Liver (tissue), 9 donors: ENCODE results near the gene NLRP10. TPM values are rescaled to one million over a fixed set of nuclear protein-coding genes. Genes with fewer than 3 reads are reported as not detected.

Experiments
- DNase-seq: peaks from one replicate; pipeline ENCODE4 v3.0.0-alpha.2; 2017; ENCODE audit warnings: low spot score
- H3K27ac ChIP-seq, 2 donors: one replicate each; pipeline ENCODE4 v1.7.0; 2013; ENCODE audit warnings: inconsistent platforms in 2 of 2, low read length in 2 of 2, control low read depth in 1 of 2, low read depth in 1 of 2, mild to moderate bottlenecking in 1 of 2
- H3K27me3 ChIP-seq, 4 donors: one replicate each; pipeline versions ENCODE4 v1.6.1 to v1.7.0; 2013; ENCODE audit warnings: low read length in 3 of 4, inconsistent platforms in 1 of 4, mild to moderate bottlenecking in 1 of 4, moderate library complexity in 1 of 4; ENCODE audit not compliant: control insufficient read depth in 4 of 4, insufficient read depth in 4 of 4
- H3K36me3 ChIP-seq, 4 donors: one replicate each; pipeline versions ENCODE4 v1.6.1 to v1.7.0; 2013; ENCODE audit warnings: low read length in 3 of 4, mild to moderate bottlenecking in 3 of 4, low read depth in 1 of 4, moderate library complexity in 1 of 4; ENCODE audit not compliant: control insufficient read depth in 4 of 4, insufficient read depth in 3 of 4
- H3K4me1 ChIP-seq, 4 donors: one replicate each; pipeline versions ENCODE4 v1.6.1 to v1.7.0; 2013; ENCODE audit warnings: low read length in 3 of 4, mild to moderate bottlenecking in 3 of 4, moderate library complexity in 1 of 4; ENCODE audit not compliant: control insufficient read depth in 4 of 4, insufficient read depth in 4 of 4
- H3K4me3 ChIP-seq, 3 donors: one replicate each; pipeline versions ENCODE4 v1.6.1 to v1.7.0; 2013; ENCODE audit warnings: low read length in 3 of 3, control low read depth in 1 of 3, low read depth in 1 of 3, mild to moderate bottlenecking in 1 of 3
- H3K9ac ChIP-seq, 2 donors: one replicate each; pipeline ENCODE4 v1.7.0; 2013; ENCODE audit warnings: low read length in 2 of 2, mild to moderate bottlenecking in 2 of 2, moderate library complexity in 2 of 2, control low read depth in 1 of 2, low read depth in 1 of 2
- H3K9me3 ChIP-seq, 4 donors: one replicate each; pipeline versions ENCODE4 v1.6.1 to v1.7.0; 2013; ENCODE audit warnings: low read length in 3 of 4; ENCODE audit not compliant: control insufficient read depth in 4 of 4
- ATF3 ChIP-seq: IDR thresholded peaks from 2 replicates; pipeline ENCODE4 v1.6.1; 2016; ENCODE audit warnings: antibody characterized with exemption
- CTCF ChIP-seq: fragments of 150-350 bp; IDR thresholded peaks from 2 replicates; pipeline ENCODE4 v1.5.1; 2017; ENCODE audit warnings: improper control_type of control experiment, low read depth, low read length; ENCODE audit not compliant: missing input control
- EGR1 ChIP-seq, 2 donors: IDR thresholded peaks; 2 replicates each; pipeline ENCODE4 v1.6.1; 2016 to 2018; ENCODE audit warnings: antibody characterized with exemption in 2 of 2, low read depth in 2 of 2
- FOXA1 ChIP-seq: IDR thresholded peaks from 2 replicates; pipeline ENCODE4 v1.6.1; 2016; ENCODE audit warnings: antibody characterized with exemption
- FOXA2 ChIP-seq: IDR thresholded peaks from 2 replicates; pipeline ENCODE4 v1.6.1; 2016; ENCODE audit warnings: antibody characterized with exemption
- GABPA ChIP-seq, 2 donors: IDR thresholded peaks in 1 of 2; conservative IDR thresholded peaks in 1 of 2; 2 replicates each; pipeline ENCODE4 v1.6.1; 2016; ENCODE audit warnings: antibody characterized with exemption in 2 of 2, mild to moderate bottlenecking in 1 of 2, moderate library complexity in 1 of 2
- HNF4A ChIP-seq, 2 donors: conservative IDR thresholded peaks; 2 replicates each; pipeline ENCODE4 v1.6.1; 2016; ENCODE audit warnings: antibody characterized with exemption in 2 of 2, mild to moderate bottlenecking in 2 of 2
- HNF4G ChIP-seq: IDR thresholded peaks from 2 replicates; pipeline ENCODE4 v1.6.1; 2016; ENCODE audit warnings: antibody characterized with exemption
- NR2F2 ChIP-seq: IDR thresholded peaks from 2 replicates; pipeline ENCODE4 v1.6.1; 2016; ENCODE audit warnings: antibody characterized with exemption
- RAD21 ChIP-seq, 2 donors: IDR thresholded peaks; 2 replicates each; pipeline ENCODE4 v1.6.1; 2016; ENCODE audit warnings: antibody characterized with exemption in 2 of 2, mild to moderate bottlenecking in 2 of 2
- REST ChIP-seq: IDR thresholded peaks from 2 replicates; pipeline ENCODE4 v1.6.1; 2016; ENCODE audit warnings: antibody characterized with exemption, mild to moderate bottlenecking
- RXRA ChIP-seq, 2 donors: IDR thresholded peaks; 2 replicates each; pipeline ENCODE4 v1.6.1; 2017 to 2018; ENCODE audit warnings: antibody characterized with exemption in 2 of 2, mild to moderate bottlenecking in 1 of 2
- SP1 ChIP-seq: IDR thresholded peaks from 2 replicates; pipeline ENCODE4 v1.6.1; 2018; ENCODE audit warnings: antibody characterized with exemption, mild to moderate bottlenecking
- TAF1 ChIP-seq: conservative IDR thresholded peaks from 2 replicates; pipeline ENCODE4 v1.6.1; 2016; ENCODE audit warnings: antibody characterized with exemption, mild to moderate bottlenecking
- YY1 ChIP-seq: IDR thresholded peaks from 2 replicates; pipeline ENCODE4 v1.6.1; 2016; ENCODE audit warnings: antibody characterized with exemption, mild to moderate bottlenecking
- ZBTB33 ChIP-seq: IDR thresholded peaks from 2 replicates; pipeline ENCODE4 v1.6.1; 2016; ENCODE audit warnings: antibody characterized with exemption
- WGBS: extraction: QIAGEN DNeasy Blood & Tissue Kit; methylation state at CpG from one replicate; pipeline ENCODE4 v1.1.7; 2013; 5-methylcytosine and 5-hydroxymethylcytosine counted together
- polyA plus RNA-seq, 2 donors: library from polyadenylated mRNA; stranded (reverse) in 1 of 2; unstranded in 1 of 2; fragments of 200-250 nt in 1 of 2; fragments of >200 nt in 1 of 2; fragmentation: Nextera tagmentation in 1 of 2; extraction: Ambion mirVana in 1 of 2; gene quantifications; one replicate each; pipeline versions ENCODE4 v1.2.1 to v1.2.3, GENCODE V29; 2013 to 2015
- total RNA-seq, 2 donors: library from RNA; depleted of rRNA; stranded (reverse); fragments of >200 nt; gene quantifications; one replicate each; pipeline ENCODE4 v1.2.3, GENCODE V29; 2014
- donor health status: healthy.
- donor health status: healthy.
- donor health status: healthy.
- donor health status: healthy.
- donor health status: healthy.

The NLRP10 gene
- total and polyA plus RNA-seq, 4 donors = not detected

- H3K4me1 ChIP-seq = no peaks in the 10 kb centered on the region
- TF ChIP-seq ATF3 = no peak
- no peak for TF ChIP-seq RXRA (IDR thresholded peaks at IDR 0.05)
- no peak for TF ChIP-seq YY1
- TF ChIP-seq RAD21 (IDR thresholded peaks at IDR 0.05) = no peak
- TF ChIP-seq HNF4G = no peak
- no peak for TF ChIP-seq ZBTB33
- TF ChIP-seq FOXA1 = no peak
- TF ChIP-seq REST = no peak
- TF ChIP-seq CTCF = no peak
- no peak for TF ChIP-seq NR2F2
- no peak for TF ChIP-seq SP1
- no peak for TF ChIP-seq FOXA2
- TF ChIP-seq EGR1 (IDR thresholded peaks at IDR 0.05; ENCODE audit: low read depth in 2 of 2) = no peak
- no peak overlapping the region for H3K27ac ChIP-seq
- H3K4me3 ChIP-seq = no peak overlapping the region
- no peaks in the 10 kb centered on the region for H3K9me3 ChIP-seq
- H3K9ac ChIP-seq = no peak overlapping the region
- no peaks in the 10 kb centered on the region for H3K36me3 ChIP-seq
- DNase-seq = no peak
- no peaks in the 10 kb centered on the region for H3K27me3 ChIP-seq
- WGBS = 55% methylated on average over 1 of the region's 1 CpG
These were observed 1.9 kb upstream of the NLRP10 start for GRCh38 chr11:7967097-7967496.

GRCh38 chr11:7964873-7965272, 374 bp downstream of the NLRP10 start:
- no peak overlapping the region for H3K9ac ChIP-seq
- no peak overlapping the region for H3K4me3 ChIP-seq
- H3K27me3 ChIP-seq = no peaks in the 10 kb centered on the region
- no peaks in the 10 kb centered on the region for H3K4me1 ChIP-seq
- no peaks in the 10 kb centered on the region for H3K9me3 ChIP-seq
- no peaks in the 10 kb centered on the region for H3K36me3 ChIP-seq
- no peak for DNase-seq
- no peak overlapping the region for H3K27ac ChIP-seq
- TF ChIP-seq RXRA (IDR thresholded peaks at IDR 0.05) (no peak), HNF4A (conservative IDR thresholded peaks at IDR 0.05) (no peak), CTCF (no peak), EGR1 (IDR thresholded peaks at IDR 0.05; ENCODE audit: low read depth in 2 of 2) (no peak), GABPA (IDR thresholded peaks at IDR 0.05 in 1 of 2, conservative IDR thresholded peaks at IDR 0.05 in 1 of 2) (no peak), FOXA1 (no peak), REST (no peak), HNF4G (no peak), FOXA2 (no peak), TAF1 (no peak), ZBTB33 (no peak)
